GM19238 (cell line): ENCODE measurements around the gene TNFRSF1A.
"Not testable (repeated sequence)": the region's sequence is repeated elsewhere in the genome, so short reads cannot be mapped to it uniquely, and the experiment has no call there.

Source experiments
- DNase-seq: peaks from one replicate; pipeline ENCODE4 v3.0.0; 2011; ENCODE audit warnings: low spot score; ENCODE audit not compliant: insufficient read length

Gene TNFRSF1A

DNA sequence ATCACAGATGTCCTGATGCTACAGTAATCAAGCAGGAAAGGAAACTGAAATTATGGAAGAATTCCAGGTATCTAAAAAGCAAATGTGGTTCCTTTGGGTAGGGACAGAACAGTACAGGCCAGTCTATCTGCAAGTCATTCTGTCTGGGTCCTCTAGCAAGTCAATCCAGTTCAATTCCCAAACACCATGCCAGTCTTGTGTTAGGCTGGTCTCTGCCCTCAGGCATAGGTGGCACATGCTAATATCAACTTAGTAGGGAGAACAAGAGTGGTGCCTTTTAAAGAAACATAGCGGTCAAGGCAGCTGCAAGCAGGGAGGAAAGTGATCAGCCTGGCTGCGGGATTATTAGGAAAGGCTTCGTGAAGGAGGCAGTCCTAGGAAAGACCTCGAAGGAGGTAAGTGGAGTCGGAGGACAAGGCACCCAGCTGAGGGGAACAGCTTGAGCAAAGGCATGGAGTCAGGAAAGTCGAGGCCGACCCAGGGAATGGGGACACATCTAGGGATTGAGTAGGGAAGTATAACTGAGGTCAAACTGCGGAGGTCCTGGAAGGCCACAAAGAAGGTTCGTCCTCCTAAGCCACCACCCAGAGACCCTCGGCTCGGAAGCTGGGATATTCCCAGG lies 35.2 kb downstream of the TNFRSF1A start:
- no peak for DNase-seq

DNA sequence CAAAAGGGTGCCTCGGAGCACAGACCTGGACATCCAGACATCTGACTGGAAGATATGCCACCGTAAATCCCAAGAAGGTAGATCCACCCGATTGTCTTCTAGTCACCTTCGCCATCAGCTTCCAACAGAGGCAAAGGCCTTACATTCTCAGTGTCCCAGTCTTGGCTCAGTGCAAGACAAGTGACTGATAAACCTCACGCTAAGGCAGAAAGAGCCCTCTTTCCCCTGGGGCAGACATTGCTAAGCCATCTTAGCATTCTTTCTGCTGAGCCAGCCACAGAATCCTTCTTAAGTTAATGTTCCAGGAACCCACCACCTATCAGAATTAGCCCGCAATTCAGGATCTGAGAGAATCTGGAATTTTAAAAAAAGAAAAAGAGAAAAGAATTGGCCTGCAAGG lies 35.7 kb downstream of the TNFRSF1A start:
- DNase-seq, result no peak

DNA sequence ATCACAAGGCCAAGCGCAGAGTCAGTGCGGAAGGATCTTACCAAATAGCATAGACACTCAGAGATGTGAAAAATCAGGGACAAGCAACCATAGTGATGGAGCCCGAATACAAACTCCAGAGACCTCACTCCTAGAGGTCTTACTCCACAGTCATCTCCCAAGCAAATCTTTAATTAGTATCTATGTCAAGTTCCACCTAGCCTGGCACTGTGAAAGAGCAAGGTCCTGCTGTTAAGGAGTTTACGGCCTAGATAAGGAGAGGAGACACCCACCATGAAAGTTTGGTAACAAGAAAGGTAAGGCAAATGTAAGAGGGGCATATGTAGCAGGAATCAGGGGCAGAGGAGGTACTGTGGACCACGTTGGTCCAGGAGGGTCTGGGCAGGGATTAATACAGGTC lies 38.8 kb downstream of the TNFRSF1A start:
- DNase-seq, result no peak

DNA sequence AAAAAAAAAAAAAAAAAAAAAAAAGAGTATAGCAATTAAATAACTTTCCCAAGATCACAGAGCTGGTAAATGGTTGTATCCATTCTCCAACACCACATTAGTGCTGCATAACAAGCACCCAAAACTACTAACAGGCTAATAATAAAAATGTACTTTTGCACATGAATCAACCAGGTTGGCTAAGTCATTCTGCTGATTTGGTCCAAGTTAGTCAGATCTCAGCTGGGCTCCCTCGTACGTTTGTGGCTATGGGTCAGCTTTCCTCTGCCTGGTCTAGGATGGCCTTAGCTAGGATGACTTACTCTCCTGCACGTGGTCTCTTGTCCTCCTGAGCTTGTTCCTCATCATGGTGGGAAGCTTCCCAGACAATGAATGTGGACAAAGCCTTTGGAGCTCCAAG lies 39.3 kb downstream of the TNFRSF1A start:
- DNase-seq, result no peak

DNA sequence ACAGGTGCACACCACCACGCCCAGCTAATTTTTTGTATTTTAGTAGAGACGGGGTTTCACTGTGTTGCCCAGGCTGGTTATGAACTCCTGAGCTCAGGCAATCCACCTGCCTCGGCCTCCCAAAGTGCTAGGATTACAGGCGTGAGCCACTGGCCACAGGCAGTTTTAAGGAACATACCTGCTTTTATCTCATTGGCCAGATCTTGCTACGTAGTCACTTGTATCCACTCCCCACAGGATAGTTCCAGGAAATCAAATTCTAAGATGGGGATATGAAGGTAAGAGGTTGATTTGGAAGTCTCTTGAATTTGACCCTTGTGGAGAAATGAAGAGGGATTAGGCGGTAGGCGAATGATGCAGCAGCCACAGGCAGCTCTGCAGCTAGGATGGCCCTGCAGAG lies 40.2 kb downstream of the TNFRSF1A start:
- DNase-seq, result no peak

DNA sequence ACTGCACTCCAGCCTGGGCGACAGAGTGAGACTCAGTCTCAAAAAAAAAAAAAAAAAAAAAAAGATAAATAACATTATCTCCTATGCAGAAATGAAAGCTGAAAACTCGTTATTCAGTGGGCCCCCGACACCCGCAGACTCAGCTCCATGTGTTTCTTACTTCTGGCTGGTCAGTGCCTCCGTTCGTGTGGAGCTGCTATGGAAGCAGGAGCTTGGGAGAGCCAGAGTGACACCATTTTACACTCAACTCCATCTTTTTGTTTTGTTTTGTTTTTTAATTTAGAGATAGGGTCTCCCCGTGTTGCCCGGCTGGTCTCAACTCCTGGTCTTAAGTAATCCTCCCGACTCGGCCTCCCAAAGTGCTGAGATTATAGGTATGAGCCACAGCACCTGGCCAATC lies 44.7 kb downstream of the TNFRSF1A start:
- no peak for DNase-seq

DNA sequence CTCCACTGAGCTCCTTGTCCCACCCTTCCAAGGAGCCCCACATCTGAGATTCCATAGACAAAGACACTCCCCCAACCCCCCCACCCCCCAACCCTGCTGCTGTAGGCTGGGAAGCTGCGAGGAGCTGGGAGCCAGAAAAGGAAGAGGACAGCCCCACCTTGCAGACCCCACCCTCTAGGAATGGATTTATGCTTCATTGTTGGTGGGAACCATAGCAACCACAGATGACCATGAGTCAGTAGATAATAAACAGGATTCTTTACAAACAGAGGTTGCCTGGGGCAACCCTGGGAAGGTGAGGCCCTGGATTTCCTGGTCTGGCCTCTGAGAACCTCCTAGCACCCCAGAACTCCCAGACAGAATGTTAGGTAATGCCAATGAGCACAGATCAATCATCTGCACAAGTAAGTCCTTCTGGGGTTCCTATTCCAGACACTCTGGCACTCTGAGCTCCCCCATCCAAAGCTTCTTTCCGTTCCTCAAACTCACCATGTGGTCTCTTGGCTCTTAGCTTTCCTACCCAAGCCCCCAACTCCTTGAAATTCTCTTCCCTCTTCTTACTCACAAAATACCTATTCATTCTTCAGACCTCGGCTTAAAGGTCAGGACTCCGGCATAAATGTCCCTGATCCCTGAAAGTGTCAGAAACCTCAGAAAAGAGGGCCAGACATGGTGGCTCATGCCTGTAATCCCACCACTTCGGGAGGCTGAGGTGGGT lies 46.6 kb downstream of the TNFRSF1A start:
- no peak for DNase-seq

DNA sequence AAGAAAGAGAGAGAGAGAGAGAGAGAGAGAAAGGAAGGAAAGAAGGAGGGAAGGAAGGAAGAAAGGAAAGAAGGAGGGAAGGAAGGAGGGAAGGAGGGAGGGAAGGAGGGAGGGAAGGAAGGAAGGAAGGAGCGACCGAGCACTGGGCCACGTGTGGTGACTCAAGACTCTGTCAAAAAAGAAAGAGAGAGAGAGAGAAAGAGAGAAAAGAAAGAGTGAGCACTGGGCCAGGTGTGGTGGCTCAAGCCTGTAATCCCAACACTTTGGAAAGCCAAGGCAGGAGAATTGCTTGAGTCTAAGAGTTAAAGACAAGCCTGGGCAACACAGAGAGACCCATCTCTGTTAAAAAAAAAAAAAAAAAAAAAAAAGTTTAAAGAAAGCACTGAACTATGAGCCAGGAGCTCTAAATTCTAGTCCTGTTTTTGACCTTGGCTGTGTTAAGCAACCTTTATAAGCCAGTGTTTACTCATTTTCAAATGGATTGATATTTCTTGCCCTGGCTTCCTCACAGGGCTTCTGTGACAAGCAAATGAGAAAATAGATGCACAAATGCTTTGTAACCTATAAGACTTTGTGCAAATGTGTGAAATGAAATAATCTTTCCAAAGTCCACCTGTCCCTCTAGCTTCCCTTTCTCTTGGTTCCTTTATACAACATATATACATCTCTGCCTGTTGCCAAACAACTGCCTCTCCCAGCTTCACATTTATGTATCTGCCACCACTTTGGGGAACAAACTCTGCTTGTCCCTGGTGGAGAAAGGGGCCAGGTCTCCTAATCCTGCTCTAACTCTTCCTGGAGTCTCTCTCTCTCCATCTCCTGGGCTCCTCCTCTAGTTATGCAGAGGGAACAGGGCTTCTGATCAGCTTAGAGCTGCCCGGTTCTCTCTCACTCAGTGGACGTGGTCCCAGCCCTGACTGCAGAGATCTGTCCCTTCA lies 47.5 kb downstream of the TNFRSF1A start:
- no peak for DNase-seq

DNA sequence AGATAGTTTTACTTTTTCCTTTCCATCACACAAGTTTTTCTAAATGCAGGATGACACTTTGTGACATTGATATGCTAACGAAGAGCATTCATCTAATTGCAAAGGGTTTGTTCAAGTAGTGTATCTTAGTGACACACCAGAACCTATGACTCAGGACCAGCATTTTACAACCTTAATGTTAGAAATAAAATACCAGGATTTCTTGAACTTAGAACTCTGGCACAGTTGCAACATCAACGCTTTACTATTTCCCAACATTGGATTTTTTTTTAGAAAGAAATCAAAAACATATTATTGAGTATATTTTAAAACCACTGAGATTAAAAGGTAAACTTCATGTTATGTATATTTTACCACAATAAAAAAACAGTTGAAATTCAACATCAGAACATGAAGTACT lies 49.3 kb downstream of the TNFRSF1A start:
- no peak for DNase-seq

DNA sequence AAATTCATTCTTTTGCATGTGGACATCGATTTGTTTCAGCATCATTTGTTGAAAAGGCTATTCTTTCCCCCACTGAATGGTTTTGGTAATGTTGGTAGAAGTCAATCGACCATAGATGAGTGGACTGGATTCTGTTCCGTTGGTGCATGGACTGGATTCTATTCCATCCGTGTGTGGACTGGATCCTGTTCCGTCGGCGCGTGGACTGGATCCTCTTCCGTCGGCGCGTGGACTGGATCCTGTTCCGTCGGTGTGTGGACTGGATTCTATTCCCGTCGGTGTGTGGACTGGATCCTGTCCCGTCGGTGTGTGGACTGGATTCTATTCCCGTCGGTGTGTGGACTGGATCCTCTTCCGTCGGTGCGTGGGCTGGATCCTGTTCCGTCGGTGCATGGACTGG lies 52.0 kb downstream of the TNFRSF1A start:
- not testable (repeated sequence) for DNase-seq

DNA sequence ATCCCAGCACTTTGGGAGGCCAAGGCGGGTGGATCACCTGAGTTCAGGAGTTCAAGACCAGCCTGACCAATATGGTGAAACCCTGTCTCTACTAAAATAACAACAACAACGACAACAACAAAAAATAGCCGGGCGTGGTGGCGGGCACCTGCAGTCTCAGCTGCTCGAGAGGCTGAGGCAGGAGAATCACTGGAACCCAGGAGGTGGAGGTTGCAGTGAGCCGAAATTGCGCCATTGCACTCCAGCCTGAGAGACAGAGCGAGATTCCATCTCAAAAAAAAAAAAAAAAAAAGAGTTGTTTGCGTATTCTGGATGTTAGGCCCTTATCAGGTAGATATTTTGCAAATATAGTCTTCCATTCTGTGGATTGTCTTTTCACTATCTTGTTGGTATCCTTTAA lies 52.8 kb downstream of the TNFRSF1A start:
- DNase-seq, result not testable (repeated sequence)

DNA sequence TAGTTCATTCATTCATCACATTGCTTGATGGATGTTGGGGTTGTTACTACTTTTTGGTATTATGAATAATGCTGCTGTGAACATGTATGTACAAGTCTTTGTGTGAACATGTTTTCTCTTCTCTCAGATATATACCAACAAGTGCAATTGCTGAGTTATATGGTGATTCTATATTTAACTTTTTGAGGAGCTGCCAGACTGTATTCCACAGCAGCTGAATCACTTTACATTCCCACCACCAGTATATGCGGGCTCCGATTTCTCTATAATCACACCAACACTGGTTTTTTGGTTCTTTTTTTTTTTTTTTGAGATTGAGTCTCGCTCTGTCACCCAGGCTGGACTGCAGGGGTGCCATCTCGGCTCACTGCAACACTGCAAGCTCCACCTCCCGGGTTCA lies 53.6 kb downstream of the TNFRSF1A start:
- DNase-seq, result no peak

DNA sequence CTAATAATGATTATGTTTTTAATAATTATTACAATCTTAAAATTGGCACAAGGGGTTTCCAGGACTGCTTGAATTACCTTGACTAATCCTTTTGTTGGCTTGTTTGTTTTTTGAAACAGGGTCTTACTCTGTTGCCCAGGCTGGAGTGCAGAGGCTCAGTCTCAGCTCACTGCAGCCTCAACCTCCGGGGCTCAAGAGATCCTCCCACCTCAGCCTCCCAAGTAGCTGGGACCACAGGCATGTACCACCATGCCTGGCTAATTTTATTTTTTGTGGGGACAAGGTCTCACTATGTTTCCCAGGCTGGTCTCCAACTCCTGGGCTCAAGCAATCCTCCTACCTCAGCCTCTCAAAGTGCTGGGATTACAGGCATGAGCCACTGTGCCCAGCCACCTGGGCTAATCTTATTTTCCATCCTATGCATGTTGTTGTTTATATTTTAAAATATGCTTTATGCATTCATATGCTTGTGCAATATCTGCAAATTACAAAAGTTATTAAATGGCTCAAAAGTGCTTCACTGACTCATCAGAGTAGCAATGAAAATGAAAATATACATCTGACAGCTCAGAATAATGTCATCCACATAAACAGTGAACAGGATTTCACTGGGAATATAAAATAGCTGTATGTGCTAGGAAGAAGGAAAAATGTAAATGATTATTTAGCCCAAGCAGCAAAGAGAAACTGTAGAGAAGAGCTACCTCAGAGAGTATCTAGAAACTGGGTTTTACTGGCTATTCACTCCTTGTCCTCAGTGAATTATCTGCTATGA lies 56.2 kb downstream of the TNFRSF1A start:
- no peak for DNase-seq

DNA sequence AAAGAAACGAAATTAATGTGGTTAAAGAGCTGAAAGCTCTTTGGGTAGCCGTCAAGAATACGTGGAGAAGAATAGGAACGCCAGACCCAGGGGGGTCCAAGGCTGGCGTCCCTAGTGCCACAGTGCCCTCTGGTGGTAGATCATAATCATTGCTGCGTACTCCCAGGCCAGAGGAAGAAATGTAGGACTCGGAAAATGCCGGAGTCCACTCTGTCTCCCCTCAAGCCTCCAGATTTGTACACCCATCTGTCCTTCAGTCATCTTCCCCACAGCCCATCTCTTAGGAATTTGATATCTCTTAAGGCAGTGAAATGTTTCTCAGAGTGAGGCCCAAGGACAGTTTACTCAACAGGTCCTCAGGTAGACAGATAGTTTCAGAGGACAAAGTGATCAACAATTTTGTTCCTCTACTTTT lies 56.8 kb downstream of the TNFRSF1A start:
- peak; percentile 74 for DNase-seq

DNA sequence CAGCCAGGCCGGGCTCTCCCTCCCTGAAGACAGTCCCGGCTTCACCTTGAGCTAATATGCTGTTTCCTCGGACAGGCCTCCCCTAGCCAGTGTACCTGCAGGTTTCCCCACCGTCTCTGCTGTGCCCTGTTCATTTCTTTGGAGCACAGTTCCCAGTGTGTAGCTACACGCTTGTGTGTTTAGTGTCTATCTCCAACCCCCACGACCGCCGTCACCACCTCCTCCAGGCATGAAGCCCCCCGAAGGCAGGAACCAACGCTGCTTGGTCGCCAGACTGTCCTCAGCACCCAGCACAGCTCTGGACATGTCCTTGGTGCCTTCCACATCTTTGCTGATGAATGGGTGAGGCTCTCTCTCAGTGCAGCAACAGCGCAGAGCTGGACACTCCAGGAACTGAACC lies 57.6 kb downstream of the TNFRSF1A start:
- DNase-seq, result no peak

DNA sequence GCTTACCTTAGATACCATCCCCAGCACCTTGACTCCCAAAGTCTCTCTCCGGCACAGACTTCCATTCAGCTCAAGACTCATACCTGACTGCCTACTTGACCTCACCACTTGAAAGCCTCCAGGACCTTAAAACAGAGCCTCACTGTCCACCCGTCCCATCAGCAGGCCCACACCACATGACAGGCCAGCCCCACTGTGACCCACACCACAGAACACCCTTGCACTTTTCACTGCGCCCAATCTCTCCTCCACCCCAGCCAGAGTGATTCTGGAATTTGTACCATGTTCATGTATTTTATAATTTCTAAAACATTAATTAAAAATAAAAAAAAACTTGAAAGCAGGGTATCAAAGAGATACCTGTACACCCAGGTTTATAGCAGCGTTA lies 59.4 kb downstream of the TNFRSF1A start:
- no peak for DNase-seq

DNA sequence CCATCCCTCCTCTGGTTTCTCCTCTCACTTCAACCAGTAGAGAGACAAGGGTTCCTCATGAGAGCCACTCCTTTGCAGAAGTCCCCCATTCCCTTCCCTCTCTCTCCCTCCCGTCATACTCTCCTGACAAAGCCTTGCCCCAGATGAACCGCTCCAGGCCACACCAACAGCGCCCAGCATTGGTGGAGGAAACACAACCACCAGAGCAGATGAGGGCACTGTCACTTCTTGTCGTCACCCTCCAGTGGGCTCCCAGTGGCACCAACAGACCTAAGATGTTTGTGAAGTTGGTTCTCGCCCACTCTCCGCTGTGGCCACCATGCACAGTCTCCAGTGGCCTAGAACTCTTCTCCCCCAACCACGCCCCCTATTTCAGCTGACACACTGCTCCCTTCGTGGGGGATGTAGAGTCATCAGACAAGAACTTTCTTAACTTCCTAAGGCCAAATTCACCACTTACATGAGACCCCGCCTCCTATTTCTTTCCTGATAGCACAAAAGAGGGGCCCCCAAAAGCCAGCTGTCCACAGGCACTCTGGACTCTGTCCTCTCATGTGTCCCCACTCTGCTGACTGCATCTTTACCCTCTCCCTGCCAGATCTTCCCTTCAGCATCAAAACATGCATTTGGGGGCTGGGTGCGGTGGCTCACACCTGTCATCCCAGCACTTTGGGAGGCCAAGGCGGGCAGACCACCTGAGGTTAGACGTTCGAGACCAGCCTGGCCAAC lies 60.6 kb downstream of the TNFRSF1A start:
- no peak for DNase-seq

DNA sequence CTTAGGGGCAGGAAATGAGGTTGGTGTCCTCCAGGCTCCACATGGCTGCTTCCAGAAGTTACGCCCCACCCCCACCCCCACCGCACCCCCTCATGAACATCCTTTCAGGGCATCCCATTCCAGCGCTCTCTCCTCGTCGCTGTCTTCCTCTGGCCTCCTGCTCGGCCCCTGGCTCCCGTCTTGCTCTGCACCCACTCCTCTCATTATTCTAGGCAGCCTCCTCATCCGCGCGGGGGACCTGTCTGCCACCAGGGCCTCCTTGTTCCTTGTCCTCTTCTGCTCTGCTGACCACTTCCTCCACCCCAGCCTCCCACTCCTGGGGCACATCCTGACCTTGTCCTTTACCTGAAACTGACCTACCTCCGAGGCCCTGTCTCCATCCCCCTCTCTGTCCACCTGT lies 61.2 kb downstream of the TNFRSF1A start:
- no peak for DNase-seq

DNA sequence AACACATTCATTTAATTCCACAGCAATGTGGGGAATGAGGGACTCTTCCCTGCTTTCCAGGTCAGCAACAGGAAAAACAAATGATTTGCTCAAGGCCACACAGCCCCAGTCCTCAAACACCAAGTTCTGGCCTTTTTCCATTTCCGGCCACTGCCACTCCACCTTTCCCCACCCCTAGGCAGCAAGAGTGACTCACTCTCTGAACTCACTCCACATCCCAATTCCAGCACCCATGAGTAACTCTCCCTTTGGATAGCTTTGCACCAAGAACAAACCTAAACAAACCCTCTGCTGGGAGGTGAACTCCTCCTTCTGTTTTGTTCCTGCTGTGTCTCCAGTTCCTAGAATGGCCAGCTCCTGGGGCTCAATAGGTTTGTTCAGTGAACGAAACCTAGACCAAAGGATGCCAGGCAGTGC lies 61.8 kb downstream of the TNFRSF1A start:
- no peak for DNase-seq

DNA sequence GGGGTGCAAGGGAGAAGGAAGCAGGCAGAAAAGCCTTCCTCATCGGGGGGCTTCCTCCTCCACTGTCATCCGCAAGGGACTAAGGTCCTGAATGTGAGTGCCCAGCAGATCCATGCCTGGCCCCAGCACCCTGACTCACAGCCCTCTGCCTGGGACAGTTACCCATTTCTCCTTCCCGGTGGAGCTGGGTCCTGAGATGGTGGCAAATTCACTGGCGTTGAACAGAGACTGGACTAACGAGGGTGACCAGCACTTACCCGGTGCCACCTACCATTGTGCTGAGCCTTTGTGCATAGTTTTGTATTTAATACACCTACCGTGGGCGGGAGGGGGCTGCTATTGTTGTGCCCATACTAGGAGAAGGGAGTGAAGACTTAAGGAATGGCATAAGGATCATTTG lies 62.2 kb downstream of the TNFRSF1A start:
- DNase-seq, result no peak

DNA sequence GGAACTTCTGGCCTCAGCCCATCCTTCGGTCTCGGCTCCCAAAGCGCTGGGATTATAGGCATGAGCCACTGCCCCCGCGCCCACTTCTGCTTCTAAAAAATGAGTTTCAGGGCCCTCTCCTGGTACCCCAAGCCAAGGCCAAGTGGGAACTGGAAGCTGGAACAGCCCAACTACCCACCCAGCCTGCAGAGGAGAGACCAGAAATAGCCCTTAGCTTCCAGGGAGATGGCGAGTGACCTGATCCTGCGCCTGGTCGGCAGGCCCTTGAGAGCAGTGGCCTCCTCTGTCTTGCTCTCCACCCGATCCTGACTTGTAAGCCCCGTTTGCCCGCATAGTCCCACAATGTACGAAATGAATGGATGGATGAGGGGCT lies 62.6 kb downstream of the TNFRSF1A start:
- no peak for DNase-seq
